Loucy (cell line): ENCODE results near the gene ADAMTS12.

Experiments
- H2AFZ ChIP-seq: fragments of 200-600 bp; sonication (generic); 2 replicates; pipeline ENCODE4 v1.6.0; 2016; ENCODE audit warnings: antibody characterized with exemption, mild to moderate bottlenecking, low read length, moderate library complexity
- H3F3A ChIP-seq: fragments of 200-600 bp; 2 replicates; pipeline ENCODE4 v1.6.0; 2016; ENCODE audit warnings: antibody characterized with exemption, low read depth, mild to moderate bottlenecking
- H3K27me3 ChIP-seq: fragments of 200-600 bp; sonication (generic); 2 replicates; pipeline ENCODE4 v1.6.1; 2014; ENCODE audit warnings: low read length, mild to moderate bottlenecking; ENCODE audit not compliant: insufficient read depth, poor library complexity, severe bottlenecking
- H3K36me3 ChIP-seq: fragments of 200-600 bp; sonication (generic); 2 replicates; pipeline ENCODE4 v1.6.1; 2016; ENCODE audit warnings: low read length; ENCODE audit not compliant: insufficient read depth
- H3K4me1 ChIP-seq: fragments of 200-600 bp; sonication (generic); 2 replicates; pipeline ENCODE4 v1.5.1; 2014; ENCODE audit warnings: low read length, mild to moderate bottlenecking; ENCODE audit not compliant: insufficient read depth, poor library complexity, severe bottlenecking
- H3K4me2 ChIP-seq: fragments of 200-600 bp; sonication (generic); 2 replicates; pipeline ENCODE4 v1.6.0; 2014; ENCODE audit warnings: antibody characterized with exemption, low read length, low read depth, mild to moderate bottlenecking; ENCODE audit not compliant: poor library complexity, severe bottlenecking
- H3K4me3 ChIP-seq: fragments of 200-600 bp; sonication (generic); 2 replicates; pipeline ENCODE4 v1.5.1; 2014; ENCODE audit warnings: low read length, mild to moderate bottlenecking, mixed read lengths; ENCODE audit not compliant: poor library complexity, severe bottlenecking
- H3K79me2 ChIP-seq: fragments of 200-600 bp; sonication (generic); 2 replicates; pipeline ENCODE4 v1.6.1; 2014; ENCODE audit warnings: low read length; ENCODE audit not compliant: insufficient read depth
- H3K9ac ChIP-seq: fragments of 200-600 bp; sonication (generic); 2 replicates; pipeline ENCODE4 v1.6.0; 2014; ENCODE audit warnings: mild to moderate bottlenecking, low read depth, low read length, moderate library complexity; ENCODE audit not compliant: poor library complexity, severe bottlenecking
- H3K9me2 ChIP-seq: fragments of 200-600 bp; sonication (generic); replicated peaks from 2 replicates; pipeline ENCODE4 v1.6.1; 2016; ENCODE audit warnings: low read depth, low read length, mixed read lengths
- H3K9me3 ChIP-seq: fragments of 200-600 bp; sonication (generic); 2 replicates; pipeline ENCODE4 v1.6.1; 2014; ENCODE audit warnings: mild to moderate bottlenecking, antibody characterized with exemption, low read length, low read depth; ENCODE audit not compliant: insufficient read depth
- H4K20me1 ChIP-seq: fragments of 200-600 bp; sonication (generic); 2 replicates; pipeline ENCODE4 v1.6.0; 2014; ENCODE audit warnings: antibody characterized with exemption, low read length, mild to moderate bottlenecking; ENCODE audit not compliant: insufficient read depth, poor library complexity, severe bottlenecking
- CTCF ChIP-seq: fragments of 200-600 bp; sonication (generic); conservative IDR thresholded peaks from 2 replicates; pipeline ENCODE4 v1.5.1; 2014; ENCODE audit warnings: mild to moderate bottlenecking, antibody characterized with exemption, low read length
- EZH2phosphoT487 ChIP-seq: fragments of 200-600 bp; IDR thresholded peaks from 2 replicates; pipeline ENCODE4 v1.6.1; 2018; ENCODE audit warnings: antibody characterized with exemption, mild to moderate bottlenecking, moderate library complexity, borderline replicate concordance

ADAMTS12 gene

GRCh38 chr5:33785571-33785970, 106.2 kb downstream of the ADAMTS12 start:
- Histone ChIP-seq H2AFZ (no peak overlapping the region), H3K4me3 (no peak overlapping the region), H3K9me2 (no peaks in the 10 kb centered on the region), H3K27me3 (no peaks in the 10 kb centered on the region), H3K9ac (no peak overlapping the region), H3K4me1 (no peaks in the 10 kb centered on the region), H3F3A (no peaks in the 10 kb centered on the region), H3K4me2 (no peak overlapping the region), H4K20me1 (no peaks in the 10 kb centered on the region), H3K36me3 (no peaks in the 10 kb centered on the region), H3K9me3 (0 out of 2 replicates have a peak, but pooled peaks cover 4% of the 10 kb centered on the region), H3K79me2 (no peaks in the 10 kb centered on the region)
- TF ChIP-seq EZH2phosphoT487, result no peak
- TF ChIP-seq CTCF, result no peak

- Histone ChIP-seq H3K9ac (no peak overlapping the region), H3K4me1 (no peaks in the 10 kb centered on the region), H3K36me3 (no peaks in the 10 kb centered on the region)
Observed at GRCh38 chr5:33781286-33781685, 110.5 kb downstream of the ADAMTS12 start.

GRCh38 chr5:33776151-33776660, 115.6 kb downstream of the ADAMTS12 start:
- no peak overlapping the region for H3K4me2 ChIP-seq
- H3K79me2 ChIP-seq, result no peaks in the 10 kb centered on the region
- H3K36me3 ChIP-seq, result no peaks in the 10 kb centered on the region
- no peaks in the 10 kb centered on the region for H4K20me1 ChIP-seq
- H2AFZ ChIP-seq, result no peak overlapping the region
- no peaks in the 10 kb centered on the region for H3K4me1 ChIP-seq
- no peaks in the 10 kb centered on the region for H3K27me3 ChIP-seq
- no peaks in the 10 kb centered on the region for H3K9me3 ChIP-seq
- no peaks in the 10 kb centered on the region for H3F3A ChIP-seq
- H3K9me2 ChIP-seq, result peaks cover 4% of the 10 kb centered on the region; the same call in 1 of the 2 replicates
- TF ChIP-seq CTCF (no peak), EZH2phosphoT487 (no peak)
- H3K9ac ChIP-seq, result no peak overlapping the region
- H3K4me3 ChIP-seq, result no peak overlapping the region

More at GRCh38 chr5:33781286-33781685, 110.5 kb downstream of the ADAMTS12 start:
- no peaks in the 10 kb centered on the region for H3K79me2 ChIP-seq
- TF ChIP-seq CTCF (no peak), EZH2phosphoT487 (no peak)
- 0 out of 2 replicates have a peak, but pooled peaks cover 4% of the 10 kb centered on the region for H3K9me3 ChIP-seq
- no peak overlapping the region for H3K4me2 ChIP-seq
- no peak overlapping the region for H2AFZ ChIP-seq
- no peaks in the 10 kb centered on the region for H4K20me1 ChIP-seq
- H3K9me2 ChIP-seq, result no peaks in the 10 kb centered on the region
- H3K27me3 ChIP-seq, result no peaks in the 10 kb centered on the region
- H3F3A ChIP-seq, result no peaks in the 10 kb centered on the region
- no peak overlapping the region for H3K4me3 ChIP-seq
